GM12865 (cell line): Measurements from ENCODE around the gene ATP11A.

ENCODE experiments used
- DNase-seq: peaks from one replicate; pipeline ENCODE4 v3.0.0; 2010; ENCODE audit warnings: low read depth
- H3K4me3 ChIP-seq: 2 replicates; pipeline ENCODE4 v1.5.1; 2011; ENCODE audit warnings: mild to moderate bottlenecking, low read depth, low read length, control low read depth
- CTCF ChIP-seq: IDR thresholded peaks from 2 replicates; pipeline ENCODE4 v1.5.1; 2011; ENCODE audit warnings: low read length, control low read depth, low read depth, inconsistent platforms; ENCODE audit not compliant: insufficient read depth; ENCODE audit errors: missing control alignments

Gene ATP11A

GRCh38 chr13:112761701-112762689 lies 72.2 kb downstream of the ATP11A start:
- no peak for TF ChIP-seq CTCF
- H3K4me3 ChIP-seq = no peak overlapping the region
- DNase-seq = no peak

- H3K4me3 ChIP-seq = no peak overlapping the region
- no peak for TF ChIP-seq CTCF
- no peak for DNase-seq
Measured at GRCh38 chr13:112762690-112763080, 72.8 kb downstream of the ATP11A start.

GRCh38 chr13:112764028-112764427 lies 74.2 kb downstream of the ATP11A start:
- no peak for TF ChIP-seq CTCF
- H3K4me3 ChIP-seq = no peak overlapping the region
- no peak for DNase-seq

GRCh38 chr13:112764864-112765561 lies 75.2 kb downstream of the ATP11A start:
- no peak for DNase-seq
- no peak for TF ChIP-seq CTCF
- no peak overlapping the region for H3K4me3 ChIP-seq

- H3K4me3 ChIP-seq = no peak overlapping the region
- TF ChIP-seq CTCF = no peak
- DNase-seq = no peak
Measured at GRCh38 chr13:112765731-112766130, 75.9 kb downstream of the ATP11A start.

GRCh38 chr13:112766336-112766735 lies 76.5 kb downstream of the ATP11A start:
- DNase-seq = no peak
- no peak overlapping the region for H3K4me3 ChIP-seq
- no peak for TF ChIP-seq CTCF
